SIG-M5 treated with dmso at 0.1 percent for 504 hours (cell line): ENCODE results near the gene SRA1.

ENCODE experiments used
- DNase-seq: peaks from one replicate; lab custom pipeline; 2025; ENCODE audit not compliant: unreplicated experiment; lab: John Stamatoyannopoulos, UW

Gene SRA1

GRCh38 chr5:140571105-140571504, 13.8 kb upstream of the SRA1 start:
- no peak for DNase-seq

- DNase-seq, result no peak
Measured at GRCh38 chr5:140570488-140570887, 13.2 kb upstream of the SRA1 start.

GRCh38 chr5:140570058-140570457, 12.8 kb upstream of the SRA1 start:
- DNase-seq, result no peak

GRCh38 chr5:140569197-140569596, 11.9 kb upstream of the SRA1 start:
- no peak for DNase-seq

- DNase-seq, result no peak
Measured at GRCh38 chr5:140568443-140569063, 11.3 kb upstream of the SRA1 start.

- no peak for DNase-seq
Measured at GRCh38 chr5:140567871-140568270, 10.6 kb upstream of the SRA1 start.

- DNase-seq, result no peak
Measured at GRCh38 chr5:140567136-140567818, 10.0 kb upstream of the SRA1 start.

- DNase-seq, result no peak
Measured at GRCh38 chr5:140566665-140567064, 9.4 kb upstream of the SRA1 start.

- DNase-seq, result no peak
Measured at GRCh38 chr5:140565780-140566095, 8.5 kb upstream of the SRA1 start.

GRCh38 chr5:140565024-140565779, 7.9 kb upstream of the SRA1 start:
- DNase-seq, result no peak

- DNase-seq, result peak; percentile 99
Measured at GRCh38 chr5:140564196-140565023, 7.1 kb upstream of the SRA1 start, which contains the start of the genes APBB3 and SLC35A4. Gene APBB3 (minus strand): TSS chr5:140564598. CDS start chr5:140564245, 353 bp downstream. Gene SLC35A4 (plus strand): TSS chr5:140564828. CDS start chr5:140567170, 2,342 bp downstream.

- no peak for DNase-seq
Measured at GRCh38 chr5:140563596-140563995, 6.3 kb upstream of the SRA1 start.

GRCh38 chr5:140561753-140562523, 4.7 kb upstream of the SRA1 start:
- DNase-seq, result no peak

- no peak for DNase-seq
Measured at GRCh38 chr5:140560227-140560626, 3.0 kb upstream of the SRA1 start.

- DNase-seq, result no peak
Measured at GRCh38 chr5:140558542-140558941, 1.3 kb upstream of the SRA1 start.

GRCh38 chr5:140557965-140558364, 692 bp upstream of the SRA1 start:
- DNase-seq, result no peak

GRCh38 chr5:140556438-140556837, 835 bp downstream of the SRA1 start:
- peak; percentile 88 for DNase-seq

GRCh38 chr5:140555747-140556312, 1.4 kb downstream of the SRA1 start:
- no peak for DNase-seq

GRCh38 chr5:140554454-140554853, 2.8 kb downstream of the SRA1 start:
- DNase-seq, result peak; percentile 85

GRCh38 chr5:140553657-140554056, 3.6 kb downstream of the SRA1 start:
- peak; percentile 69 for DNase-seq
